Stimulated activated CD8-positive, alpha-beta memory T cell treated with anti-CD3 and anti-CD28 coated beads, Interleukin-4, amount 100 ng/mL, for 4 hours (primary cell): ENCODE data around the gene ZNF524.
A peak's percentile ranks its signal among the peaks of the same experiment; 100 is the strongest.
"Not testable (repeated sequence)": the region's sequence is repeated elsewhere in the genome, so short reads cannot be mapped to it uniquely, and the experiment has no call there.

Source experiments
- DNase-seq, 2 donors: peaks; one replicate each; pipeline ENCODE4 v3.0.0-alpha.2; 2020; ENCODE audit warnings: low read depth in 2 of 2, low spot score in 1 of 2

Gene ZNF524

DNA sequence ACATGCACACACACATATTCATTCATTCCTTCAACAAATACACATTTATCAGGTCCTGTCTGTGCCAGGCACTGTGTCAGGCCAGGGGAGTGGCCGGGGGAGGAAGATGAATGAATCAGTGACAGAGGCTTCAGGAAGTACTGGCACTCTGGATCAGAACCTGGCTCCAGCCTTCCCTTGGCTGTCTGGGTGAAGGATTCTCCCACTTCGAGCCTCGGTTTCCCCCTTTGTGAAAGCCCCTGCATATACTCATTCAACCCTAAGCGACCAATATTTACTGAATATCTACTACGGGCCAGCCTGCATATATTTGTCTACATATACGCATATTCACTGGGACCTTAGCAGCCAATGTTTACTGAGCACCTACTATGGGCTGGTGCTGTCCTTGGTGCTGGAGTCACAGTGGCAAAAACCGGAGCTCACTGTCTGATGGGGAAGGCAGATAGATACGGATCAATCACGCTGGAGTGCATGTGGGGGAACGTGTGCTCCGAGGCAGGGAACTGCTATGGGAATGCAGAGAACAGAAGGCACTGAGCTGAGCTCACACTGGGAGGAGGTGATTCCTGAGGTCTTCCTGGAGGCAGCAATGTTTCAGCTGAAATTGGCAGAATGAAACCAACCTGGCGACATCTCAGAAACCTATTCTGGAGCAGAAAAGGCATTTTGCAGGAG, 18.8 kb upstream of the ZNF524 start:
- no peak for DNase-seq

GRCh38 chr19:55581823-55582223, 18.3 kb upstream of the ZNF524 start:
- DNase-seq, result no peak

- not testable (repeated sequence) for DNase-seq
Measured at GRCh38 chr19:55582284-55582683, 17.8 kb upstream of the ZNF524 start.

GRCh38 chr19:55583897-55584296, 16.2 kb upstream of the ZNF524 start:
- not testable (repeated sequence) for DNase-seq

DNA sequence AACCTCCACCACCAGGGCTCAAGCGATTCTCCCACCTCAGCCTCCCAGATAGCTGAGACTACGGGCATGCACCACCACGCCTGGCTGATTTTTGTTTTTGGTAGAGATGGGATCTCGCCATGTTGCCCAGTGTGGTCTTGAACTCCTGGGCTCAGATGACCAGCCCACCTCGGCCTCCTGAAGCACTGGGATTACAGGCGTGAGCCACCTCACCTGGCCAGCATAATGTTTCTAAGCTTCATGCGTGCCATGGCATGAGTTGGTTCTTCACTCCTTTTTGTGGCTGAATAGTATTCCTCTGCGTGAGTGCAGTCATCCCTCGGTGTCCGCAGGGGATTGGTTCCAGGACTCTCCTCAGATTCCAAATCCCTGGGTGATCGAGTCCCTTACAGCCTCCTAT, 15.2 kb upstream of the ZNF524 start:
- DNase-seq, result no peak

- no peak for DNase-seq
Measured at GRCh38 chr19:55585658-55586339, 14.3 kb upstream of the ZNF524 start.

GRCh38 chr19:55586976-55587668, 13.0 kb upstream of the ZNF524 start:
- DNase-seq, result peak; percentile 81 to 85

GRCh38 chr19:55588738-55589137, 11.3 kb upstream of the ZNF524 start:
- no peak for DNase-seq

- DNase-seq, result no peak
Measured at GRCh38 chr19:55590109-55590508, 10.0 kb upstream of the ZNF524 start.

DNA sequence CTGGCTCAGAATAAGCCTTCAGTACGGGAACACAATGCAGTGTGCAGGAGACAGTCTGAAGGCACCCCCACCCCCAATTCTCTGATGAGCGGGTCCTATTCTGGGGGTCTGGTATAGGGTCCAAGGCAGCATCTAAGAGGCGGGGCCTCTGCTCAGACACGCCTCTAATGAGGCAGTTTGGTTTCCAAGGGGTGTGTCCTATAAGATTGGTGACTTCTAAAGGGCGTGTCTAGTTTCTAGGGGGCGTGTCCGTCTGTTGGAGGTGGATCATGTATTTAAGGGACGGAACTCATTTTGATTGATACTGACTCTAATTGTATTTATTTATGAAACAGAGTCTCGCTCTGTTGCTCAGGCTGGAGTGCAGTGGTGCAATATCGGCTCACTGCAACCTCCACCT, 9.5 kb upstream of the ZNF524 start:
- DNase-seq, result no peak

- no peak for DNase-seq
Measured at GRCh38 chr19:55591555-55591954, 8.5 kb upstream of the ZNF524 start.

- DNase-seq, result no peak
Measured at GRCh38 chr19:55592391-55593090, 7.5 kb upstream of the ZNF524 start.

DNA sequence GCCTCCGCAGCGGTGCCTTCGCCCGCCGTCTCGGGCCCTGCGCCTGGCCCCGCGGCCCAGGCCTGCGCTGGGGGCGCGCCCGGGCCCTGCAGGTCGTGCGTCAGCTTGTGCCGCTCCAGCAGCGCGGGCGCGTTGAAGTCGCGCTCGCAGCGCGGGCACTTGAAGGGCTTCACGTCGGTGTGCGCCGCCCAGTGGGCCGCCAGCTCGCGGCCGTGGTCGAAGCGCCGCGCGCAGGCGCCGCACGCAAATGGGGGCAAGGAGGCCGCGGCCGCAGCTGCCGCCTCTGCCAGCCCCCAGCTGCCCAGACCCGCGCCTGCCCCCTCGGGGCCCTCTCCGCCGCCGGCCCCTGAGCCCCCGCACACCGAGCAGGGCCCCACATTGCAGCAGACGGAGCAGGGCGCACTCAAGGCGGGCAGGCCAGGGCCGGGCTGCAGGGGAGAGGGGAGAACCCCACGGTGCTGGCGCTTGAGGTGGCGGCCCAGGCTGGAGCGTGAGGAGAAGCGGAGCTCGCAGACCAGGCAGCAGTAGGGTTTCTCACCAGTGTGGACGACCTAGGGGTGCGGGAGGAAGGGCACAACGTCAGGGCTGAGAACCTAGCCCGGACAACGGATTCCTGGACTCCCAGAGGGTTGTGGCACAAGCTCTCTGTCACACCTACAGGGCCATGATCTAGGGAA, 6.9 kb upstream of the ZNF524 start:
- no peak for DNase-seq

DNA sequence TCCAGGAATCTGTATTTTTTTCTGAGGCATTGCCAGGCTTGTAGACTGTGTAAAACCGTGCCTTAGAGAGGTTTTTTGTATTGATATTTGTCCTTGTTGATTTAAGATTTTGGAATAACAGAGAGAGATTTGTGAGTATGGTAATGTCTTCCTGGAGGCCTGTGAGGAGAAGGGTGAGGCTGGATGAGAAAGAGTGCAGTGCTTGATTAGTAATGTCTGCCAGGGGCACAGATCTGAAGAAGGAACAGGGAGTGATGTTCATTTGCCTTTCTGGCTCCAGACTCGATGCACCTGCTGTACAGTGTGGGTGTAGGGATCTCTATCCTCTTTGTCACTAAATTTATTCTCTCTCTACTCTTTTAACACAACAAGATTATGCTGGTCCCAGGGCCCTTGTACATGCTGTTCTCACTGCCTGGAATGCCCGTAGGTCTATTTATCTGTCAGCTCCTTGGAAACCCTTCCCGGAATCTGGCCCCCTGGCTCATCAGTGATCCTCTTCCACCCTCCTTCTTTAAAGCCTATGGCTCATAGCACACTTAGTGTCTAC, 5.0 kb upstream of the ZNF524 start:
- DNase-seq, result no peak

- DNase-seq, result no peak
Measured at GRCh38 chr19:55596304-55596703, 3.8 kb upstream of the ZNF524 start.

GRCh38 chr19:55597501-55597921, 2.6 kb upstream of the ZNF524 start:
- no peak for DNase-seq

GRCh38 chr19:55598034-55598433, 2.1 kb upstream of the ZNF524 start:
- no peak for DNase-seq

DNA sequence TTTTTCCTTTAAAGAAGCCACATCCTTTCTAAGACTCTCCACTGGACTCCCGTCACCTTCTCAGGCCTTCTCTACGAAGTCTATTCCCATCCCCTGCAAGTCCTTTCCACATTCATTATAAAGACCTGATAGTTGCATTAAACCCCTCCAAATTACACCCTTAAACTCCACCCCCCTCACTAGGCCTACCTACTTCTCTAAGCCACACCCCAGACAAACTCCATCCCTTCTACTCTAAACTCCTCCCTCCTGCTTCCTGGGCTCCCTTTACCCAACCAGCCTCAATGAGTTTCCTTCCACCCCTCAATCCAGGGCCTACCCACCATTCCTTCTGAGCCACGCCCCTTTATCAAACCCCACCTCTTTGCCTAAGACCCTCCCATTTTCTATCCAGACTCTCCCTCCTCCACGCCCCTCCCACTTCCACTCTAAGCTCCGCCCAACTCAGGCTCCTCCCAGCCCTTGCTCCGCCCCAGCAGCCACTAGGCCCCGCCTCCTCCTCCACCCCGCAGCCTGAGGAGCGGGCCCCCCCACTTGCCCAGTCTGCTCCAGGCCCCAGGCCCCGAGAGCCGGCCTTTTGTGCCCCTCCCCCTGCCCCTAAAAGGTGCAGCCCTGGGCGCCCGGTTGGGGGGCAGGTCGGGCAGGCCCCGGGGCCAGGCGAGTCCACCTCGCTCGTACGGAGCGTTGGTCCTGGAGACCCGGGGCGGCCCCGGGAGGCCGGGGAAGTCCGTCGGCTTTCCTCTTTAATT, 1.2 kb upstream of the ZNF524 start:
- peak; percentile 80 for DNase-seq

DNA sequence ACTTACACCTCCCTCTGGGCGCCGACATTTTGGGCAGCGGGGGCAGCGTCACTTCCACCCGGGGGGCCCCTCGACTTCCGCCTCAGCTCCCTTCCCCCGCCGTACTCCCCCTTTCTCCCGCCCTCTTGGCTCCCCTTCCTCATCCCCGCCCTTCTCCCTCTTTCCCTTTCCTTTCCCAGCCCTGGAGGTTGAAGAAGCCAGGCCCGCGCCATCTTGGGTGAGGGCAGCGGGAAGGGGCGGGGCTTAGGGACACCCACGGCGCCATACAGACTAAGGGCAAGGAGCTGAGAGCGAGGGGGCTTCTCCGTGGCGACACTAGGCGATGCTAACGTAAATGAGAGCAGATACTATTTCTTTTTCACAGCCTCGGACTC, 633 bp upstream of the ZNF524 start, which contains the start of gene FIZ1:
TSS of gene FIZ1 (minus strand) at position 50 of the 374 bp plus-strand sequence. CDS start 1,652 bp downstream, outside the sequence.
- DNase-seq, result peak; percentile 89 to 92

DNA sequence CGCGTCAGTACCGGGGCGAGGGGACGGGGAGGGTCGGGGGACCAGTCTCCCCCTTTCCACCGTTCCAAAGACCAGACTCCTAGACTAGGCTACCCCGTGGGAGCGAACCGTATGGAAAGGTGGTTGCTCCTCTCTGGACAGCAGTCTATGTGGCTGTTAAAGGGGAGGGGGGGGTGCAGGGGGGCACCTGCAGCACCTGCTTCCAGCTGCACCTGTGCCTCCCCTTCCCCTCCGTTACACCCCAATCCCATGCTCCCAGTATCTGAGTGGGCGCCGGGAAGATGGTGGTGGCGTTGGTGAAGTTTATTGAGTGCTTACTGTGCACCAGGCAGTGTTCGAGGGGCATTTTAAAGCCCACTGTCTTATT, 557 bp downstream of the ZNF524 start:
- DNase-seq, result no peak
